T-cell (primary cell): ENCODE measurements around the gene CT45A6. TPM values are rescaled to one million over a fixed set of nuclear protein-coding genes. Genes with fewer than 3 reads are reported as not detected.

Experiments used
- total RNA-seq, 35 experiments: library from RNA in 6 of 35; stranded (reverse) in 6 of 35; fragments of 120-200 nt in 1 of 35; gene quantifications; one replicate each; pipeline versions ENCODE4 v1.2.1 to v1.2.4 and lab custom pipeline; 2013 to 2026

CT45A6 gene
- total RNA-seq, 5 donors from 2014 or later (not counting 1 experiment from before 2014, with no cell fraction given) = not detected

Other genes starting within 250 kb of the CT45A6 start
- gene CT45A1, start 89.1 kb downstream of the CT45A6 start, total RNA-seq = not detected
- not detected for gene CT45A3, start 34.6 kb downstream of the CT45A6 start, total RNA-seq
- not detected for gene CT45A5, start 17.3 kb downstream of the CT45A6 start, total RNA-seq
- not detected for gene CT45A2, start 17.2 kb upstream of the CT45A6 start, total RNA-seq
- not detected for gene CT45A7, start 34.5 kb upstream of the CT45A6 start, total RNA-seq
- gene CT45A8, start 51.8 kb upstream of the CT45A6 start, total RNA-seq = not detected
- gene CT45A9, start 69.0 kb upstream of the CT45A6 start, total RNA-seq = not detected
- not detected for gene CT45A10, start 90.7 kb upstream of the CT45A6 start, total RNA-seq
- gene SAGE1, start 90.9 kb upstream of the CT45A6 start, total RNA-seq = not detected
- 10 to 100 TPM; 21.1 to 27.7 (median 23.5) TPM for gene MMGT1, start 171.2 kb upstream of the CT45A6 start, total RNA-seq
- 10 to 100 TPM; 15.5 to 23.9 (median 17.3) TPM for gene SLC9A6, start 182.6 kb upstream of the CT45A6 start, total RNA-seq